Stomach (tissue), 4 donors: Measurements from ENCODE around the gene SLC36A1.

Experiments used
- EP300 ChIP-seq: sonication (generic); formaldehyde crosslinking; IDR thresholded peaks from one replicate; pipeline ENCODE4 v1.6.1; 2017; ENCODE audit warnings: antibody characterized with exemption
- POLR2AphosphoS5 ChIP-seq, 3 donors: sonication (generic); formaldehyde crosslinking; IDR thresholded peaks; one replicate each; pipeline ENCODE4 v1.6.1; 2016; ENCODE audit warnings: antibody characterized with exemption in 3 of 3
- TF ChIP-seq, protein P1 (sequence below), 7 experiments: fragments of 450-650 bp in 4 of 7; fragments of 200-600 bp in 3 of 7; sonication (generic) in 3 of 7; IDR thresholded peaks; one replicate each; pipeline ENCODE4 v1.5.1; 2016 to 2019; ENCODE audit warnings: antibody characterized with exemption in 7 of 7, control low read depth in 2 of 7, mild to moderate bottlenecking in 1 of 7

DNA sequence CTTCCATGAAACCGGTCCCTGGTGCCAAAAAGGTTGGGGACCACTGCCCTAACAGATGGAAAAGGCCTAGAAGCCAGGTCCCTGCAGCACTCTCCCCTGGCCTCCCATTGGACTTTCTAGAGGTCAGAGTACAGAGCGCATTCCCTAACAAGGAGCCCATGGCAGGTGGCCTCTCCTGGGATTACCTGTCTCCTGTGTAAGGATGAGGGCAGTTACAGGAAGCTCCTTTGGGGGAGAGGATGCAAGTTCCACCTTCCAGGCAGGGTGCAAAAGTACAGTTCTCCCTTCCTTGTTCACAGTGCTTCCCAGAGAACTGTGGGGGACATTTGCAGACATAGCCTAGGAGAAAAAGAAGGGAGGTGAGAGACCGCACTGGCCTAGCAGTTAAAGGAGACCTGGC is 62.4 kb downstream of the SLC36A1 start:
- TF ChIP-seq, protein P1, sequence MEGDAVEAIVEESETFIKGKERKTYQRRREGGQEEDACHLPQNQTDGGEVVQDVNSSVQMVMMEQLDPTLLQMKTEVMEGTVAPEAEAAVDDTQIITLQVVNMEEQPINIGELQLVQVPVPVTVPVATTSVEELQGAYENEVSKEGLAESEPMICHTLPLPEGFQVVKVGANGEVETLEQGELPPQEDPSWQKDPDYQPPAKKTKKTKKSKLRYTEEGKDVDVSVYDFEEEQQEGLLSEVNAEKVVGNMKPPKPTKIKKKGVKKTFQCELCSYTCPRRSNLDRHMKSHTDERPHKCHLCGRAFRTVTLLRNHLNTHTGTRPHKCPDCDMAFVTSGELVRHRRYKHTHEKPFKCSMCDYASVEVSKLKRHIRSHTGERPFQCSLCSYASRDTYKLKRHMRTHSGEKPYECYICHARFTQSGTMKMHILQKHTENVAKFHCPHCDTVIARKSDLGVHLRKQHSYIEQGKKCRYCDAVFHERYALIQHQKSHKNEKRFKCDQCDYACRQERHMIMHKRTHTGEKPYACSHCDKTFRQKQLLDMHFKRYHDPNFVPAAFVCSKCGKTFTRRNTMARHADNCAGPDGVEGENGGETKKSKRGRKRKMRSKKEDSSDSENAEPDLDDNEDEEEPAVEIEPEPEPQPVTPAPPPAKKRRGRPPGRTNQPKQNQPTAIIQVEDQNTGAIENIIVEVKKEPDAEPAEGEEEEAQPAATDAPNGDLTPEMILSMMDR (IDR thresholded peaks at IDR 0.05) = no peak
- TF ChIP-seq POLR2AphosphoS5 (IDR thresholded peaks at IDR 0.05) (no peak), EP300 (no peak)
